ENCODE data around the gene WIZ.

DNA sequence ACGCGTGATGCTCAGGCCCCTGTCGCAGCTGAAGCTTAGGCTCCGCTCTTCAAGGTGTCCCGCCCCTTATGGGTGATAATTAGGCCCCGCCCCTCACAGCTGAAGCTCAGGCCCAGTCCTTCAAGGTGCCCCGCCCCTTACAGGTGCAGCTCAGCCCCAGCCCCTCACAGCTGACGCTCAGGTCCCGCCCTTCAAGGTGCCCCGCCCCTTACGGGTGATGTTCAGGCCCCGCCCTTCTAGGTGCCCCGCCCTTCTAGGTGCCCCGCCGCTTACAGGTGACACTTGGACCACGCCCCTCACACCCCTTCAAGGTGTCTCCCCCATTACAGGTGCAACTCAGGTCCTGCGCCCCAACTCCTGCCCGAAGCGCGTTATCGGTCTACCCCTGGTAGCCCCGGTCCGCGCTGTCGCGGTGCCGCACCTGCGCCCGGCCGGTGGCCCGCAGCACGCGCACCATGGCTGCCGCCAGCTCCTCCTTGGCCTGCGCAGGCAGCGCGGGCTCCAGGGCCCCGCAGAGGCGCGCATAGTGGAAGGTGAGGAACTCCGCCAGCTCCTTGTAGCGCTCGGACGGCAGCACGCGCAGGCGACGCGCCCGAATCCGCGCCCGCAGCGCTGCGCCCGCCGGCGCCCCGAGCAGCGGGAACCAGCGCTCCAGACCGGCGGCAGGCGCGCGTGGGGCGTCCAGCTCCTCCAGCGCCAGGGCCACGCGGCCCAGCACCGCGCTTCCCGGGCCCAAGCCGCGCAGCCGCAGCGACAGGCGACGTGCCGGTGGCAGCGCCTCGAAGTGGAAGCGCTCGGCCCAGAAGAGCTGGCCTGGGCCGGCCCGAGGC is 7.3 kb upstream of the WIZ start:
- TF ChIP-seq, protein P1, sequence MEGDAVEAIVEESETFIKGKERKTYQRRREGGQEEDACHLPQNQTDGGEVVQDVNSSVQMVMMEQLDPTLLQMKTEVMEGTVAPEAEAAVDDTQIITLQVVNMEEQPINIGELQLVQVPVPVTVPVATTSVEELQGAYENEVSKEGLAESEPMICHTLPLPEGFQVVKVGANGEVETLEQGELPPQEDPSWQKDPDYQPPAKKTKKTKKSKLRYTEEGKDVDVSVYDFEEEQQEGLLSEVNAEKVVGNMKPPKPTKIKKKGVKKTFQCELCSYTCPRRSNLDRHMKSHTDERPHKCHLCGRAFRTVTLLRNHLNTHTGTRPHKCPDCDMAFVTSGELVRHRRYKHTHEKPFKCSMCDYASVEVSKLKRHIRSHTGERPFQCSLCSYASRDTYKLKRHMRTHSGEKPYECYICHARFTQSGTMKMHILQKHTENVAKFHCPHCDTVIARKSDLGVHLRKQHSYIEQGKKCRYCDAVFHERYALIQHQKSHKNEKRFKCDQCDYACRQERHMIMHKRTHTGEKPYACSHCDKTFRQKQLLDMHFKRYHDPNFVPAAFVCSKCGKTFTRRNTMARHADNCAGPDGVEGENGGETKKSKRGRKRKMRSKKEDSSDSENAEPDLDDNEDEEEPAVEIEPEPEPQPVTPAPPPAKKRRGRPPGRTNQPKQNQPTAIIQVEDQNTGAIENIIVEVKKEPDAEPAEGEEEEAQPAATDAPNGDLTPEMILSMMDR (IDR thresholded peaks at IDR 0.05) = no peak
- no peak for TF ChIP-seq EP300 (IDR thresholded peaks at IDR 0.05)
- TF ChIP-seq POLR2AphosphoS5 (IDR thresholded peaks at IDR 0.05) = no peak
